Measurements from ENCODE around the gene SLC39A5.
A peak's percentile ranks its signal among the peaks of the same experiment; 100 is the strongest.

Gene SLC39A5

DNA sequence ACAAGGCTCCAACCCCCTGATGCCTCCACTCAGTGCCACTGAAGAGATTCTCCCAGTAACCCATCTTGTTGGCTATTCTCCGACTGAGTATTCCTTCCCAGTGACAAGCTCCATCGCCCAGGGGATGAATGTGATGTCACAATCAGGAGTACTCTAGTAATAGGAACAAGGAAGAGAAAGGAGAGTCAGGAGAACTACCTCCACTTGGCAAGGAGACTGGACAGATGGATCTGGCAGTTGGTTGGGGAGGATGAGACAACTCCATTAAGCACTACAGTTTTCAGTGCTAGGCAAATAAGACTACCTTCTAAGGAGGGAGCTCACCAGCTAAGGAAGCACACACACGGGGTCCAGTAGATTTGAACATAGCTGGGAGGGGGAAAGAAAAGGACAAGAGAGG is 13.4 kb upstream of the SLC39A5 start:
- peak; percentile 90 for DNase-seq (ENCODE audit: low spot score)

DNA sequence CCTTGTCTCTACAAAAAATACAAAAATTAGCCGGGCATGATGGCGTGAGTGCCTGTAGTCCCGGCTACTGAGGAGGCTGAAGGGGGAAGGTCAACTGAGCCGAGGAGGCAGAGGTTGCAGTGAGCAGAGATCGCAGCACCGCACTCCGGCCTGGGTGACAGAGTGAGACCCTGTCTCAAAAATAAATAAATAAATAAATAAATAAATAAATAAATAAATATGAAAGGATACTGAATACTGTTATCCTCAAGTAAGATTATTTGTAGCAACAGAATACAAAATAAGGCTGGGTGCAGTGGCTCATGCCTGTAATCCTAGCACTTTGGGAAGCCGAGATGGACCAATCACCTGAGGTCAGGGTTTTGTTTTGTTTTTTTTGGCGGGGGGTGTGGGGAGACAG is 10.0 kb upstream of the SLC39A5 start:
- DNase-seq (ENCODE audit: low spot score): no peak

DNA sequence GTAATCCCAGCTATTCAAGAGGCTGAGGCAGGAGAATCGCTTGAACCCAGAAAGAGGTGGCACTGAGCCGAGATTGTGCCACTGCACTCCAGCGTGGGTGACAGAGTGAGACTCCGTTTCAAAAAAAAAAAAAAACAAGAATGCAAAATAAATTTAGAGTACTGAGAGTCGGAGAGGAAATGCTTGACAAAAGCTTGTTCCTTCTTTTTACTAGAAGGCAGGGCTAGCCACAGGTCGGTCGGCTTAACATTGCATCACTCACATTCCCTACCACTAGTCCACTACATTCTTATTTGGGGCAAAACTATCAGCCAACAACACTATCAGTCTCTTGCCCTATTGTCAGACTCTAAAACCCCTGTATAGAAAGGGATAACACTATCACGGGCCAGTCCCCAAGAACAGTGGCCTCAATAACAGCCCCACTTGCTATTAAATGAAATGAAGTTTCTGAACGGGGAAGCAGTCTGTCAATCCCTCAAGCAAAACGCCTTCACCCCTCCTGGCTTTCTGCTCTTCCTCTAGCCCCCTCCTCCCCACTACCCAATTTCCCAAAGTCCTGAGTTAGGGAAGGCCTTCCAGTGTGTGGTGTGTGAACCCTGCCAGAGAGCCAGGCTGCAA is 9.1 kb upstream of the SLC39A5 start:
- DNase-seq (ENCODE audit: low spot score): no peak

DNA sequence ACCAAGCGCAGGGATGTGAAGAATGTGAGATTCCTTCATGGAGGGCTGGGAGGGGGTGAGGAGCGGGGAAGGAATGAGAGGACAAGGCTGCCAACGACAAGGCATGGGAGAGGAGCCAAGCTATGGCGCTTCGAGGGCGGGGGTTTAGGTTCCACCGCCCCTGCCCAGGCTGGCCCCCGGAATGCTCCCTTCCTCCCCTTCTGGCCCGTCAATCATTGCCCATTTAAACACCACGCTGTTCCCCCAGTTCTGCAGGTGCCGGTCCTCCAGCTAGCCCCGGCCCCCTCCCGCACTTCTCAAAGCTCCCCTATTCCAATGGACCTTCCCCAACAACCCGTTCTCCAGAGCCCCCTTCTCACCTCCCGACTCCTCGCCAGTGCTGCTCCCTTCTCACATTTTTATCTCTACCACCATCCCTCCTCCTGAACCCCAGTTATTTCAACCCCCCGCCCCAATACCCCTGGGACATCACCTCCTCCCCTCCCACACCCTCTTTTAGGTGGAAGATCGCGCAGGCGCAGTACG is 8.6 kb upstream of the SLC39A5 start:
- DNase-seq (ENCODE audit: low spot score): peak; percentile 61

DNA sequence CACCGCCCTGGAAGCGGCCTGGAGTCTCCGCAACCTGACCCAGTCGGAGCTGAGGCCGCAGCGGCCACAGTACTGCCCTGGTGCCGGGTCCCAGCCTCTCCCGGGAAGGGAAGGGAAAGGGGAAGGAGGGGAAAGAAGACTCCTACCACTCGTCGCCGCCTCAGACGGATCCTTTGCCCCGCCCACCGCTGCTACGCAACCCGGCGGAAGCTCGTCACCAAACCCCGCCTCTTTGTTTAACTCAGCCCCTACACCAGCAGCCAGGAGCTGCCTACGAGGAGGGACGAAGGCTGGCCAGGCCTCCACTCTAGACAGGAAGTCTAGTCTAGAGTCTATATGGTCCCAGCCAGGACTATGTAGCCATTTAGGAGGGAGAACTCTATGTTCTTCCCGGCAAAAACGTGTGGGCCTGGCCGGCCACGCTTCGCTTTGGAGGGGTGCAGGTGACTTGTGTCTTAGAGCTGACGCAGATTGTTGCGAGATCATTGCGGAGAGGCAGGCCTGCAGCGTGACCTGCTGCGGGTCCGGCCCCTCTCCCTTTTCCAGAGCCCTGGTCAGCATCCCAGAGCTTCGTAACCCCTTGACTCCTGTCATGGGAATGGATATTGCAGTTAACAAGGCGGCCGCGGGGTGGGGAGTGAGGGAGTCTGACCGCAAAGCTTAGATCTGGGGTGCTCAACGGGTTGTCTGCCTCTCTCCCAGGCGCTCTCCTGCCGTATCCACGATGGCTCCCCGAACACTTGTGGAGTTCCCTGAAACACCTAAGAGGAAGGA is 7.9 kb upstream of the SLC39A5 start, which contains the start of gene RNF41:
Gene RNF41 (minus strand): TSS at position 166 of the 774 bp plus-strand sequence. CDS start 7,875 bp downstream, outside the sequence.
- DNase-seq (ENCODE audit: low spot score): peak; percentile 99

DNA sequence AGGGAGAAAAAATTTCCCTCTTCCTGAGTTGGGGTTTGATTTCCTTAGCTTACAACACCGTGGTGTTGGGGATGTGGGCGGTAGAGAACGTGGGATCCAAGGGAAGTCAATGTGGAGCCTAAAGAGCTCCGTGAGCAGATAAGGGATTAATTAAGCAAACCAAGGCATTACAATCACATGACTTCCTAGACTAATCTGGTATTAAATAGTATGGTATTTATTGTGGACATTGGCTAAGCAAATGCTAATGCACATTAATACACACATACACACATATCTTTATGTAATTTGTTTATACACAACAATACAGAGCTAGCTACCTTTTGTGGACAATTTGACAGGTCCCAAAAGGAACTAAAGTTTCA is 7.3 kb upstream of the SLC39A5 start:
- no peak for DNase-seq (ENCODE audit: low spot score)

DNA sequence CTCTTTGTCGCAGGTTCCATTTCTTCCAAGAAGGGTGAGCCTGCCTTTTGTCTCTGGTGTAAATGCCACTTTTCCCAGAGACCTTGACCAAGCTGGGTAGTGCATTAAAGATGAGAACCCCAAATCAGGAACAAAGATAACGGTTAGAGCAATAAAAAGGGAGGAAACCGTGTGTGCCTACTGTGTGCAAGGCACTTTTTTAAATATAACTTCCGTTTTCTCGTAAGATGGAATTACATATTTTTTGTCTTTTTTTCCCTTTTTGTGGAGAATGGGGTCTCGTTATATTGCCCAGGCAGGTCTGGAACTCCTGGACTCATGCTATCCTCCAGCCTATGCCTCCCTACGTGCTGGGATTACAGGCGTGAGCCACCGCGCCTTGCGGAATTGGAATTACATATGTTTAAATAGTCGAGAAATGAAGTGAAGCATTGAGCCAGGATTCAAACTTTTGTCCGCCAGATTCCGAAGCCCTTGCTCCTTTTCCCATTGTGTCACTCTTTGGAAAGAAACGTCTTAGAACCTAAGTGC is 6.2 kb upstream of the SLC39A5 start:
- no peak for DNase-seq (ENCODE audit: low spot score)

DNA sequence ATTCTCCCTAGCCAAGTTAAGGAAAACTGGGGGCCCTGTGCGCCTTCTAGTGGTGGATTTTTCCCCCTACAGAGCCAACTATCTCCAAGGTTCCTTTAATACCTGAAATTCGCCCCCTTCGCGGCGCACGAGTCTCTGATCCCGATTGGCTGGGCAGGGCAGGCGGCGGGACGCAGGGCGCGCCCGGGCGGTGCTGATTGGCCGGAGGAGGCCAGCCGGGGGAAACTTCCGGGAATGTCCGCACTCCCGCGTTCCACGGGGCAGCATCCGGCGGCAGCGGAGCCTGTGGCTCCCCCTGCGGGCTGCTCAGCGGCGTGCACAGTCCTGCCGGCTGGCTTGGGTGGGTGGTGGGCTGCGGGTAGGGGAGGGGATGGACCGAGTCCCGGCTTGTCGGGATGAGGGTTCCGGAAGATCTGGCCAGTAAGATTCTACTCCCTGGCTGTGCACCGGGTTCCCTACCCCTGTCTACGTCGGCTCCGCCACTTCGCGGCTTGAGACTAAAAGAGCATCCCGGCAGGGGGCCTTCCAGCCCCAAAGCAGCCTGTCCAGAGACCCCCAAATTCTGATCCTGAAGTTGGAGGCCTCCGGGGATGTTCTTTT is 5.6 kb upstream of the SLC39A5 start, which contains the start of gene NABP2:
Gene NABP2 (plus strand): TSS at position 241 of the 600 bp plus-strand sequence. CDS start 515 bp downstream, outside the sequence.
- peak; percentile 99 for DNase-seq (ENCODE audit: low spot score)

DNA sequence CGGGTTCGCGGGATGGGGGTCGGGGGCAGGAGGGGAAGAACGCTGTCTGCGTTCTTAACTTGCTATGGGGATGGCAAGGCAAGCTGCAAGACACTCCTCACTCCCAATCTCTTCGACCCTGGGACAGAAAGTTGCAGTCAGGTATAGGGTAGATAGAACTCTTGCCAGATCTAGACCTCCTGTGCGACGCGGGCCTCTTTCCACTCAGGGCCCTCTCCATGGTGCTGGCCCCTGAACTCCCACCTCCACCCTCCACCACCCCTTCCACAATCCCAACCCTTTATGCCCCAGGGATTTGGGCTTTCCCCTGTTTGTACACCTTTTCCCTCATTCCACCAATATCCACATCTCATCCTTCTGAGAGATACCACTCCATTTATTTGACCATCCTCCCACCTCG is 4.9 kb upstream of the SLC39A5 start:
- DNase-seq (ENCODE audit: low spot score): no peak

DNA sequence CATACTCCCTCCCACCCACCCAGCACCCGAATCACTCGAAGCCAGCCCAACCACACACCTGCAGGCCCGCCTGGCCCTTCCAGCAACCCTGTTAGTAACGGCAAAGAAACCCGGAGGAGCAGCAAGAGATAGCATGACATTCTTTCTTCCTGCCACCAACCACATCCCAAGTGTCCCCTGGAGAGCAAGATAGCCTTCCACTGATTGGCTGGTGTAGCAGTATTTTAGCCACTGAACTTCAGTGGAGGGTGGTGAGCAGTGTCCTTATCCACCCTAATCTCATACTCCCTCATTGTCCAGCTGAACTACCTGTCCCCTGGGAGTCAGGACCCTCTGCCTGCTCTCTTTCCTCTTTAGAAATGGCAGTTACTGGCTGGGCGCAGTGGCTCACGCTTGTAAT is 769 bp upstream of the SLC39A5 start:
- no peak for DNase-seq (ENCODE audit: low spot score)

DNA sequence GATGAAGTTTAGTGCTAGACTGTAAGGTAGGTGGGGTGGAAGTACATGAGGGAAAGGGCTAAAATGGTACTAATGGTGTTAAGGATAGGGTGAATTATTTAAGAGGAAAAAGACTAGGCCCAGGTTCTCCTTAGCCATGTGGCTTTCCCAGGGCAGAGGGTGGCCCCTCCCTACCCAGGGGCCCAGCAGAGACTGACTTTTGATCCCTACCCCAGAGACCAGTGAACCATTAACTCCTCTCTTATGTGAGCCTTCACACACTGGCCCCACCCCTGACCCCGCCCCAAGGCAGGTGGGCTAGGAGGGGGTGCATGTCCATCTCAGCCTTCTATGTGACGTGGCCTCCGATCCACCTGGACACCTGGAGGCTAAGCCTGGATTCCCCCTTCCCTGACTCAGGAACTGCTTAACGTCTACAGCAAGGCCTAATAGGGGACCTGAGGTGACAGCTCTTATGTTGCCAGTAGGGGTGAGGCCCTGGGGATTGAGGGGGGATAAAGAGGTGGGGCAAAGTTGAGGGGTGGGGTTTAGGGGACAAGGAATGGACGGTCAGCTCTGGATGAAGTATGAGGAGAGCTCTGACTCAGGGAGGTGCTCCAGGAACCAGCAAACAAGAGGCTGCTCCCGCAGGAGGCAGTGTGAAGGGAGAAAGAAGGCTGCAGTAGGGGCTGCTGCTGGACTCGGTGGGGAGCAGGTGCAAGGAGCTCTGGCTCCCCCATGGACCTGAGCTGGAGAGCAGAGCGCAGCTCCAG is 757 bp downstream of the SLC39A5 start:
- DNase-seq (ENCODE audit: low spot score): no peak

DNA sequence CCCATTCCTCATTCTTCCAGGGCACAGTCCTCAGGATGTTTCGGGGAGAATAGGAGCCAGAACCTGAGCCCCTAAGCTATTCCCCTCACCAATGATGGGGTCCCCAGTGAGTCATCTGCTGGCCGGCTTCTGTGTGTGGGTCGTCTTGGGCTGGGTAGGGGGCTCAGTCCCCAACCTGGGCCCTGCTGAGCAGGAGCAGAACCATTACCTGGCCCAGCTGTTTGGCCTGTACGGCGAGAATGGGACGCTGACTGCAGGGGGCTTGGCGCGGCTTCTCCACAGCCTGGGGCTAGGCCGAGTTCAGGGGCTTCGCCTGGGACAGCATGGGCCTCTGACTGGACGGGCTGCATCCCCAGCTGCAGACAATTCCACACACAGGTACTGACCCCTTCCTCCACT is 1.3 kb downstream of the SLC39A5 start:
- no peak for DNase-seq (ENCODE audit: low spot score)

DNA sequence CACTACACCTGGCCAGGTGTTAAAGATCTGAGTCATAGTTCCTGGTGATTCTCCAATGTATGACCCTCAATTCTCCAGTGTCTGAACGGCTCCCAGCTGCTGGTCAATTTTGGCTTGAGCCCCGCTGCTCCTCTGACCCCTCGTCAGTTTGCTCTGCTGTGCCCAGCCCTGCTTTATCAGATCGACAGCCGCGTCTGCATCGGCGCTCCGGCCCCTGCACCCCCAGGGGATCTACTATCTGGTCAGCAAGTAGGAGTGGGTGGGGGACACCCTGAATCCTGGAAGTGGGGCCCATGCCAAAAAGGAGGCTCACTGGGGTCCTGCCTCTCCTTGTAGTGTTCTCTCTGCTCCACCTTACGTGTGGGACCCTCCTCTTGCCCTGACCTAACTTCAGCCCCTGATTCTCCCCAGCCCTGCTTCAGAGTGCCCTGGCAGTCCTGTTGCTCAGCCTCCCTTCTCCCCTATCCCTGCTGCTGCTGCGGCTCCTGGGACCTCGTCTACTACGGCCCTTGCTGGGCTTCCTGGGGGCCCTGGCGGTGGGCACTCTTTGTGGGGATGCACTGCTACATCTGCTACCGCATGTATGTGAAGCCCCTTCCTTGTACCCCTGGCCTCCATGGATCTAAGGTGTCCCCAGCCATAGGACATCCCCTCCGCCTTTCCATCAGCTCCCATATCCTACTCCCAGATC is 5.0 kb downstream of the SLC39A5 start:
- no peak for DNase-seq (ENCODE audit: low spot score)

DNA sequence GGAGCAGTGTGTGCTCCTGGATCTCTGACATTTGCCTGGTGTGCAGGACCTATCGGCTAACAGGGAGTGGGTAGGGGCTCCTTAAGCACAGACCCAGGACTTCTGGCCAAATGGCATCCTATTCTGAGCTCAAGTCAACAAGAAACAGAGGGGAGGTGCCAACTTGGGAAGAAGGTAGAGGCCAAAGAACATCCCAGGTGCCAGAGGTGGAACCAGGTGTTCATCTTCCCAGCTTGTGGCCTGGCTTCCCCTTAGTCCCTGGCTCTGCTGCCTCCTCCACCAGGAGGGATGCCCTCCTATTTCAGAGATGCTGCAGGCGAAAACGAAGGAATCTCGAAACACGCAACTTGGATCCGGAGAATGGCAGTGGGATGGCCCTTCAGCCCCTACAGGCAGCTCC is 6.2 kb downstream of the SLC39A5 start:
- DNase-seq (ENCODE audit: low spot score): no peak

DNA sequence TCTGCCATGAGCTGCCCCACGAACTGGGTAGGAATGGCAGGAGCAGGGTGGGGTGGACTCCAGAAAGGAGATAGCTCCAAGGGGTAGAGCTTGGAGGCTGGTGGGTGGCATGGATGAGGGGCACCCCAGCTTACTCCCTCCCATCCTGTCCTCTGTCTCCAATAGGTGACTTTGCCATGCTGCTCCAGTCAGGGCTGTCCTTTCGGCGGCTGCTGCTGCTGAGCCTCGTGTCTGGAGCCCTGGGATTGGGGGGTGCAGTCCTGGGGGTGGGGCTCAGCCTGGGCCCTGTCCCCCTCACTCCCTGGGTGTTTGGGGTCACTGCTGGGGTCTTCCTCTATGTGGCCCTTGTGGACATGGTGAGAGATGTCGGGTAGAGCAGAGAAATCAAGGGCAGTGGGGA is 7.1 kb downstream of the SLC39A5 start:
- DNase-seq (ENCODE audit: low spot score): no peak

DNA sequence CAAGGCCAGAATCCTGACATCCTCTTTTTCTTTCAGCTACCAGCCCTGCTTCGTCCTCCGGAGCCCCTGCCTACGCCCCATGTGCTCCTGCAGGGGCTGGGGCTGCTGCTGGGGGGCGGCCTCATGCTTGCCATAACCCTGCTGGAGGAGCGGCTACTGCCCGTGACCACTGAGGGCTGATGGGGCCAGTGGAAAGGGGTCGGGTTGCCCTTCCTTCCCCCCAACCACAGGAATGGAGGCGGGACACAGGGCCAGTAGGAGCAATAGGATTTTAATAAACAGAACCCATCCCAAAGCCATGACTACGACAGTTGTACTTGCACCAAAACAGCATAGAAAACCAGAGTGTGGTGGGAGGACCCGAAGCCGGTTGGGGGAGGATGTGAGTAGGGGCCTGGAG is 7.7 kb downstream of the SLC39A5 start:
- no peak for DNase-seq (ENCODE audit: low spot score)

DNA sequence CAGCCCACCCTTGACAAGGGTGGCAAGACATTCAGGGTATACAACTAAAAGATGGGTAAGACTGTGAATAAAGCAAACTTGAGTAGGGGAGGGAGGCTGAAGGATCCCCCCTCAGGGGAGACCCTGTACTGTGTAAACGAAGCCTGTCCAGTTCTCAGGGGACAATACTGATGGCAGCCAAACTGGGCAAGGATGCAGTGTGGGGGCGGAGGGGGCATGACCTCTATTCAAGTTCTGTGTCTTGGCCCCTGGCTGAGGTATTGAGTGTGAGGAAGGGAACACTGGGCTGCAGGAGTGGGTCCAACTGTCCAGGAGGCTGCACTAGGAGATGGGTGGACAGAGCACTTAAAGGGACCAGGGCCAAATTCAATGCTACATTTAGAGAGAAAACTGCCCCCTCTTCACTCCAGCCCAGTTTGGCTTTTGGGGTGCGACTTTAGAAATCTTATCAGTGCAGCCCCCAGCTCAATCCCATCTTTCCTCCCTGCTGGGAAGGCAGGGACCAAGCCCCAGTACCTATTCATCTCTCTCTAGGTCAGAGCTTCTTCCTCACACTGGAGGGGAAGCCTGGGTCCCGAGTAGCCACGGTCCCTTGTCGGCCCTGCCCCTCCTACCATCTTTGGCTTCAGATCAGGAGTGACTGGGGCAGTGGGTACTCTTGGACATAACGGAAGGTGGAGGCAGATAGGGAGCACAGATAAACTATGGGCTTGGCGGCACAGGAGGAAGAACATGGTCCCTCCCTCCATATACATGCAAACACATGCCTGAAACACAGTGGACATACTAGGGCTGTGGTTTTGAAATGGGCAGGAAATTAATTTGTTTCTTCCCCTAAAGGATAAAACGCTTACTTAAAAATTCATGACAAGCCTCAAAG is 11.8 kb downstream of the SLC39A5 start:
- no peak for DNase-seq (ENCODE audit: low spot score)

DNA sequence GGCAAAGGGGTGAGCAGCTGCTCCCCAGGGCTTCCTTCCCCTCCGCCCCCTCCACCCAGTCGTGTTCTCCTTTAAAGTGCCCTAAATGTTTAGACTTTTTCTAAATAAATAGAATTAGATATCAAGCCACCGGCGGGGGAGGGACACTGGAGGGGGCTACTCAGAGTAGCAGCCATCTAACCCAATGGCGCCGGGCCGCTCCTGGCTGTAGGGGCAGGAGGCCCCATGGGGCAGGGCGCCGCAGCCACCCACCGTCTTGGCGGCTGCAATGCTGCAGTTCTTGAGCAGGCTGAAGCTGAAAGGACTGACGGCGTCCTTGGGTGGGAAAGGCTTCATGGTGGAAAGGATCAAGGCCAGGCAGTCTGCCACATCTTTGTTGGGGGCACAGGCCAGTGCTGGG is 13.1 kb downstream of the SLC39A5 start:
- DNase-seq (ENCODE audit: low spot score): no peak

DNA sequence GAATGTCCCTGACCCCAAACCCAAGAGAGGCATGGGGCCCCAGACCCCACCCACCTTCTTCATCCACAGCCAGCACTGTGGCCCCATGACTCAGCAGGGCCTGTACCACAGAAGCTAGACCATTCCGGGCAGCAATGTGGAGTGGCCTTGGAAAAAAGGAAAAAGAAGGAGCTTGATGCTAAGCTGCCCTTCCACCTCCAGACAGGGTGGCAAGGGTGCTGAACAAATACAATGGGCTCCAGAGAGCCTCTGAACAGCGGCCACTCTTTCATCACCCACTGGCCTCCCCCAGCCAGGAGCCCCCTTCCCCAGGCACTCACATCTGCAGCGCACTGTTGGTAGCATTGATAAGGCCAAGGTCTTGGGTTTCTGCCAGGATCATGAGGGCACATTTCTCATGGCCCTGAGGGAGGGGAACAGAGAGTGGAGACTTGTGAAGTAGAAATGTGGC is 13.9 kb downstream of the SLC39A5 start:
- DNase-seq (ENCODE audit: low spot score): no peak

DNA sequence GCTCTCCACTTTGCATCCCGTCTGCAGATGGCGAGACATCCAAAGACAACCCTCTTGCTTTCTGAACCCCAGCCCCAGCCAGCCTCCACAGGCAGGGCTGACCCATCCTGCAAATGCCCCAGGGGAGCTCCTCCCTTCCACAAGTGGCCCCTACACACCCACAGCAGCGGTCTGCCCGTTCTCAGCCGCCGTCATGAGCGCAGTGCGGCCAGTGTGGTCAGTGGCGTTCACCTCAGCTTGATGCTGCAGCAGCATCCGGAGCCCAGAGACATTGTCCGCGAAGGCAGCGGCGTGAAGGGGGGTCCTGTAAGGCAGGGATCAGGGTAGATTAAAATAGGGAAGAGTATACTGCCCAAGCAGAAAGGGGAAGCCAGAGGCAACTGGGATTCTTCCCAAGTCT is 14.6 kb downstream of the SLC39A5 start:
- DNase-seq (ENCODE audit: low spot score): no peak

All from cerebellar cortex (tissue), 1 donor.